HG03565 (cell line): ENCODE data around the gene WNK2.

Experiments used
- ATAC-seq: cut with Tn5 transposase; IDR thresholded peaks from one replicate; pipeline ENCODE4 v1.9.1; 2021; ENCODE audit warnings: mild to moderate bottlenecking, moderate library complexity; ENCODE audit not compliant: unreplicated experiment

The WNK2 gene

DNA sequence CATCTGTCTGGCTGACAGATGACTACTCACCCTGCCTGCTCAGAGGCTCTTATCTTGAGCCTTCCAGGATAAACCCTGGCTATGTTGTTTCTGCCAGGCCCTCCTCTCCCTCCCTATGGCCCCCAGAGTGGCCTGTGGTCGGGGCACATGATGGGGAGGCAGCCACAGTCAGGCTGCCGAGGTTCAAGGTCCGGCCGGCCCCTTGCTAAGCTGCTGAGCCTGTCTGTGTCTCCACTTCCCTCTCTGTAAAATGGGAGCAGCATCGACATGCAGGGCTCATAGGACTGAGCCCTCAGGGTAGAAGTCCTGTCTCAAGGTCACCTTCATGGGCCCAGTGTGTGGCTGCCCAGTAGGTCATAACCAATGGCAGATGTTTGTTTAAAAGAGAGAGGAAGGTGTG lies 28.5 kb downstream of the WNK2 start:
- no peak for ATAC-seq

DNA sequence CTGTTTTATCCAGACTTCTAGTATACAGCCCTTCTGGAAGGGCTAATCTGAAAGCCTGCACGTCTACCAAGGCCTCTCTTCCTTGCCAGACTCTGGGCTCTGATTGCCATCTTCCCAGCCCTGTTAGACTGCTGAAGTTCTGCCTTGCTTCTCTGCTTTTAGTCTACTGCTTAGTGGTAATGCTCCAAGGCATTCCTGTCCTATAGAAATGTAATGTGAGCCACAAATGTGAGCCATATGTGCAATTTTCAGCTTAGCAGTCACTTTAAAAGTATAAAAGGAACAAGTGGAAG lies 32.1 kb downstream of the WNK2 start:
- ATAC-seq: no peak

DNA sequence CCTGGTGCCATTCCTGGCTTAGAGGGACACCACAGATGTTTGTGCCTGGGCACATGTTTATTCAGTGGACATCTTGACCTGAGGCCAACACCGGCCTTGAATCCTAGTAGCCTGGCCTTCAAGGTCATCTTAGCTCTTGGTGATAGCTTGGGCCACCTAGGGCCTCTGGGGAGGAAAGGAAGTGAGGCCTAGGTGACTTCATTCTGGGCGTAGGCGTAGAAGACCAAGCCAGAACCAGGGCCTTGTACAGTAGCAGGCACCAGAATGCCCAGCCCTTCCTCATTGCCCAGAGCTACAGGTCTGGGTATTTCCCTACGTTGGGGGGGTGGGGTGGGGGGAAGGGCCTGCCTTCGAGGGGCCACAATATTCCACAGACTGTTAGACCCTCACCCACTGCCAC lies 33.8 kb downstream of the WNK2 start:
- no peak for ATAC-seq

DNA sequence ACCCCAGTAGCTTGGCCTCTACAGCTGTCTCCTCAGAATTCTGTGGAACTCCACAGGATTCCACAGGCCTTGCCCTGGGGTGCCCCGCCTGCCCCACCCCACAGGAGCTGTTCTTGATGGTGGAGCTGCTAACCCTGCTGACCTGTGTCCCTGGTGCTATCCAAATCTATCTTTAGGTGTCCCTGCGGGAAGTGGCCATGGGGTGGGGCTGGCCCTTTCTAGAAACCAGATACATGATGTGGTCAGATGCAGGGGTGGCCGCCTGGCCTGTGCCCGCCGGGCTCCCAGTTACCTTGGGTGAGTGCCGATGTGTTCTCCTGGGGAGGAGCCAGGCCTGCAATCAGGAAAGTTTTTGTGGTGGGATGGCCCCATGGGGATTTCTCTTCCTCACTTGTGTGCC lies 34.2 kb downstream of the WNK2 start:
- ATAC-seq: no peak

DNA sequence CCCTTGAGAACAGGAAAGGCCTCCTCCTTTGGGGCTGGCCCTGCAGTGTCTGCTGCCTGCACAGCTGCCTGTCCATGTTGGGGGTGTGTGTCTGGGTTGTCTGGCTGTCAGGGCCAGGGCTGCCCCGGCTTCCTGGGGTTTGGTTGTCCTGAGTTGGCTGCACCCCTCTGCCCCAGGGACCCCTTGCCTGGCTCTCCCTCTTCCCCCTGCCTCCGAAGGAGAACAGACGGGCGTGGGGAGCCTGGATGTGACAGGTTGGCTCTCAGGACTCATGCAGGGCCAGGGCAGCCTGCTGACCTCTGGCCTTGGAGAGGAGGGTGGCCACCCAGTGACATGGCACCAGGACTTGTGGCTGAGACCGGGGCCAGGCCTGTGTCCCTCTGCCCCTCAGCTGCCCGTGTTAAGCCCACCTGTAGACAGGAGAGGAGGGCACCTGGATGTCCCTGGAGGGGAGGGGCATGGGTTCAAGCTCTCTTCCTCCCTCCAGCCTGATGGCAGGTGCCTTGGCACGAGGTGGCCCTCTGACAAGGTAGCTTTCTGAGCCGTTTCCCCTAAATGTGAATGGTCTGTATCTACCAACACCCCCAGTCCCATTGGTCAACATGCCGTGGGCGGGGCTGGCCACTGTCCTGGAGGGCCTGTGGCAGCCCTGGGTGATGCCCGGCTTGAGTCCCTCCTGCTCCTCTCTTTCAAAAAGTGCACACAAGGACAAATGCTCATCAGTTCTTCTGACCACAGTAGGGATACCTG lies 34.9 kb downstream of the WNK2 start:
- no peak for ATAC-seq

DNA sequence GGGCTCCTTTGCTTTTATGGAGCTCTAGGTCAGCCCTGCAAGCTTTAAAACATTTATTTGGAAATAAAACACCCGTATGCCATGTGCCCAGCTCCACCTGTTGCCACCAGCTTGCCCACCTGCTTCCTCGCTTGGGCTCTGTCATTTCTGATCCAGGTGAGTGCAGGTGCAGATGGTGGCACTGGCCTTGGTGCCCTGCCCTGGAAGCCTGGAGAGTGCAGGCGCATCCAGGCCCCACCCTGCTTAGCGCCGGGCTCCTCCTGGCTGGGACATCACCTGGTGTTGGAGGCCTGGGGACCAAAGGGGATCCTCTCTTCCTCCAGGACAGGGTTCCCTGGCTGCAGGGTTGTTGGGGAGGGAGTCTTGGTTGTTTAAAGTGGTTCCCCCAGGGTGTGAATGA lies 35.8 kb downstream of the WNK2 start:
- no peak for ATAC-seq

DNA sequence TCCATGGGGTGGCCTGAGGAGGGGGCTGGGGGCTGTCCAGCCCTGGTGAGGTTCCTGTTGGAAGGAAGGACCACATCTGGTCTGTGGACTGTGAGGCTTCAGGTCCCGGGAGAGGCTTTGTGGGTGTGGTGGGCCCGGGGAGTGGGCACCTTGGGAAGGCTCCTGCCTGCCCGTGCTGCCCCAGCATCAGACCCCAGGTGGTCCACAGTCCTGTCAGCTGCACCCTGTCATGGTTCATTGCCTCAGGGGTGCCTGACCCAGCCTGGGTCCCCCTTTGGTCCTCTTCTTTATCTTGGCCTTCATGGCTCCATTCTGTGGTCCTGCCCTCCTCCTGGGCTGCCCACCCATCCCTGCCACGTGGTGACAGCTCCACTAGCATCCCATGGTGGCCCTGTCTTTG lies 36.7 kb downstream of the WNK2 start:
- ATAC-seq: no peak

DNA sequence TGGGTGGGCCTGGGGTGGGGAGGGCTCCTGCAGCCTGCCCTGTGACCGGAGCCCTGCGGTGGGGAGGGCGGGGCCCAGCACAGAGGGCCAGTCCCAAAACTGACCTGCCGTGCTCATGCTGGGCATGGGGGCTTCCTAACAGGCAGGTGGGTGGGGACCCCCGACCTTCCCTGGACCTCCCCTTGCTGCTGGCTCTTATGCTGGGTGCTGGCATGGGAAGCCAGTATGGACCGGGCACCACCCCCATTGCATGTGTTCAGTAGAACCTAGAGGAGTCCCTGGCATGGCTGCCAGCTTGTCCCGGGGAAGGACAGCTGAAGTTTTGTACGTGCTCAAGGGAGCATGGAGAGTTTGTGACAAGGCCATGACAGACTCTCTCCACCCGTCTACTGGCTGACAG lies 37.1 kb downstream of the WNK2 start:
- no peak for ATAC-seq

DNA sequence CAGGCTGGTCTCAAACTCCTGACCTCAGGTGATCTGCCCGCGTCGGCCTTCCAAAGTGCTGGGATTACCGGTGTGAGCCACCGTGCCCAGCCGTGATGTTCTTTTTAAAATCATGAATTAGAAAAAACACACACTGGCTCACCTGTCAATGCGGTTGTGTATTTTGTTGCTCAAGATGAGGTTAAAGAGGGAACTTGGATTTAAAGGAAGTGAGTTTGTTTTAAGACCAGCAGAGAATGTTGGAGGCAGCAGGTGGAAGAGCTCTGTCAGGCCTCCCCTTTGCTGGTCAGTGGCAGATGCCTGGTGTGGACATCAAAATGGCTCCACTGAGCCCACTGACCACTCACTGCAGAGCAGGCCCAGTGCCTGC lies 38.9 kb downstream of the WNK2 start:
- no peak for ATAC-seq

DNA sequence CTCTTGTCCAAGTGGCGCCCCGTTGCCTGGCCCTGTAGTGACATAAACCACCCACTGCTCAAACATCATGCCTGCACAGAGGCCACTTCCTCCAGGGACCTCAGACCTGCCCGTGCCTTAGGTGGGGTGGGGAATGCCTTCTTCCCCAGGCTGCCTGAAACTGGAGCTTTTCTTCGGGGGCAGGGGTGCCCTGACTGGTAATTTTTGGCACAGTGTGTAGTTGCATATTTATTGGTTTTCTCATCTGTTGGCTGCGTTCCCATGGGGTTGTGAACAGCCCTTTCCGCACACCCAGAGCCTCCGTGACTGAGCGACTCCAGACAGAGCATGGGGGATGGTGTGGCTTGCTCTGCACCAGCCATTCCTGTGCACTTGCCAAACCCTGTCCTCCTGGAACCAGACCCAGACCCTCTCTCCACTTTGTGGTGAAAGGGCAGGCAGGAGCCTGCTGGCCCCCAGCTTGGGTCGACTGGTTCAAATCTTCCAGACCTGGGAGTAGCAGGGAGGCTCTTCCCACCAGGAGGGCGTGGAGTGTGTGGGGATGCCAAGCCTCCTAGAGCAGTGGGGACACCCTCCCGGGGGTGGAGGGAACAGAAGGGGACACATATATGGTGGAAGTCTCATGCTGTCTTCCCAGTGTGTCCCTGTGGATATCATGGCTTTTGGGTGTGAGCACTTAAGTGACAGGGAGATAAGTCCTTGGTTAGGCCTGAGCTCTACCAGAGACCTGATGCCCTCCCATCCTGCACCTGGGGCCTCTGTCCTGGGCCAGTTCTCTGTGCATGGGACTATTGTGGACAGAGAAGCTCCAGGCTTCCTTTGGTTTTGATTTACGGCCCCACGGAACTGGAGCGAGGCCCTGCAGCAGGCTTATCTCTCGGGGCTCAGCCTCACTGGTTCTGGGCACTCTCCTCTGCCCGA lies 39.6 kb downstream of the WNK2 start:
- ATAC-seq: no peak

DNA sequence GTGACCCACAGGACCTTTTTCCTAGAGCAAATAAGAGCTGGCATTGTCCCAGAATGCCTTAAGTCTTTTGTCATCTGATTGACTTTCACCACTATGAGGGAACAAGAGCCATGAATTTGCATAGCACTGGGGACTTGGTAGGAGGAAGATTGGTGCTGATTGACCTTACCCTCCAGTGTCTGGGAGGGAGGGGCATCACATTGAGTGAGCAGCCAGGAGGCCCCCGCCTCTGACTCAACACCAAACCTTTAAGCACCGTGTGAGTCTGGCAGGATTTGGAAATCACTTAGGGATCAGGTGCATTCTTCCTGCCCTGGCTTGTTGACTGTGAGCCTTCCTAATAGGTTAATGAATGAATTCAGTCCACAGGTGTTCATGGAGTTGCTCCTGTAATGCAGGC lies 40.7 kb downstream of the WNK2 start:
- no peak for ATAC-seq

DNA sequence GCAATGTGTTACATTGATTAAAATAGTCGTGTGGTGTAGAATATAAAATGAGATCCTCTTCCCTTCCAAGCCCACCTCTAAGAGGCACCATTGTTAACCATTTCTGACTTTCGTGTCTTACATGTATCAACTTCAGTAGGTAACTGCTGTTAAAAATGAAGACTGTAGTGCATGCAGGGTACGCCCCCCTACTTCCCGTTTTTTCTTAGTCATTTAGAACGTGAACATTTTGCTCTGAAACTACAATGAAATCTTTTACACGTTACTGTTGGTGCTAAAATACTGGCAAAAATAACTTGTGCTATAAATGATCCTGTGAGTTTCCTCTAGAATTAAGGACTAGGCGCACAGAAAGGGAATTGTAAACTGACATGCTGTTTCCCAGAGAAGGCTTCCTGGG lies 41.5 kb downstream of the WNK2 start:
- ATAC-seq: no peak

DNA sequence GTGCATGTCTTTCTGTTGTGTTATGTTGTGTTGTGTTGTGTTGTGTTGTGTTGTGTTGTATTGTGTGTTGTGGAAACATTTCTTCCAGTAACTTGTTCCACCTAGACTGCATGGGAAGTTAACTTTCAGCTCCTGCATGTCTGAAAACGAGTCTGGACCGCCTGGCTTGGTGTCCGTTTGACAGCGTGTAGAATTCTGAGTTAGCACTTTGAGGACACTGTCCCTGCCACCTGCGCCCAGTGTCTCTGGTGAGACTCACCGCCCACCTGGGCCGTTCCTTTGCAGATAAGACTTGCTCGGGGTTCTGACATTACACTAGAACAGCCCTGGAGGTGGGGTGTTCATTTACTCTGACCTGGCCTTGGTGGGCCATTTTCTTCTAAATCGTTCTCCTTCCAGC lies 42.0 kb downstream of the WNK2 start:
- no peak for ATAC-seq

DNA sequence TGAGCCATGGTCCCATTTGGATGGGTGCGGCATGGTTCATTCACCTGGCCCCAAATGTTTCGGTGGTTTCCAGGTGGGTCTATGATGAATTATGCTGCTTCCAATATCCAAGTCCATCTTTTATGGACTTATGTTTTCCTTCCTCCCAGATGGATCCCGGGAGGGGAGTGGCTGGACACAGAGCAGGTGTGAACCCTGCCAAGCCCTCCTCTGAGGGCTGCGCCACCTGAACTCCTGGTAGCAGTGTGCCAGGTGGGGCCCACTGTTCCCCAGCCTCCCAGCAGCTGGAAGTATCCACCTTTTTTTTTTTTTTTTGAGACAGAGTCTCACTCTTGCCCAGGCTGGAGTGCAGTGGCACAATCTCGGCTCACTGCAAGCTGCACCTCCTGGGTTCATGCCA lies 42.9 kb downstream of the WNK2 start:
- no peak for ATAC-seq

DNA sequence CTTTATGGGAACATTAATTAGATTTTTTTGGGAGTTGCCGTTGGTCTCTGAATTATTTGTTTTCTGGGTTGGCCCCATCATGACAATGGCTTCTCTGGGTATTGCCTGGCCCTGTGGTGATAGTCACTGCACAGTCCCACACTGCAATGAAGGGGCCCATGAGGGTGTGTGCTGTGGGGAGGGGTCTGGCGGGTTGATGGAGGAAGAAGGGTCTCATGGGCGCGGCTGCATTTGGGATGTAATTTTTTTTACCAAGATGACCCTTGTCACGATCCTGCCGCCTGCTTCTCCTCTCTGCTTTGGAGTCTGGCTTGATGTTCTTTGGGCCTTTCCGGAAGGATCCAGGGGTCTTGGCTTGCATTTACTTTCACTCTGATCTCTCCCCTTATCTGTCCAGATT lies 44.1 kb downstream of the WNK2 start:
- no peak for ATAC-seq

DNA sequence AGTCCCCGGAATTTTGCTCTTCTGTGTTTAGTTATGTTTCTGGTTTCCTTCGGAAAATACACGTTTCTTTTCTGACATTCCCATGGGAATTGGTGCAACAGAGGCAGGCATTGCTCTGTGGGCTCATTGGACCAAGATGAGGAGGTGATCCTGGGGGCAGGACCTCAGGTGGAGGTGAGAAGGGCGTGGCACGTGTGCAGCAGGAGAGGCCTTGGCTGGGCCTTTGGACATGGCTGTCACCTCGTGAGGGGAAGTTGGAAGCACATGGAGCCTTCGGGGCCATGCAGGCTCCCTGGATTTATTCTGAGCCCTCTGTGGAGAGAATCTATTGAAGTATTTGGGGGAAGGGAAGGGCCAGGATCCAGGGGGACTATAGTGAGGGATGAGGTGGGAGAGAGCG lies 44.5 kb downstream of the WNK2 start:
- no peak for ATAC-seq

DNA sequence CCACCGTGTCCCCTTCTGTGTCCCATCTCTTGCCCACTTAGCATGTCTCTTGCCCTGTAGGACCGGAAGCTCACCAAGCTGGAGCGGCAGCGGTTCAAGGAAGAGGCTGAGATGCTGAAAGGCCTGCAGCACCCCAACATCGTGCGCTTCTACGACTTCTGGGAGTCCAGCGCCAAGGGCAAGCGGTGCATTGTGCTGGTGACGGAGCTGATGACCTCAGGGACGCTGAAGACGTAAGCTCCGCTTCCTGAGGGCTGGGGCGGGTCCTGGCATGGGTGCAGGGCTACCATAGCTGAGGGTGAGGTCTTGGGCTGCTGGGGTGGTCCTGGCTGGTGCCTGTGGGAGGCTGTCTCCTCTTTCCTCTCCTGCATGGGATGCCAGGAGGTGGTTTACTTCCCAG lies 45.7 kb downstream of the WNK2 start:
- no peak for ATAC-seq

DNA sequence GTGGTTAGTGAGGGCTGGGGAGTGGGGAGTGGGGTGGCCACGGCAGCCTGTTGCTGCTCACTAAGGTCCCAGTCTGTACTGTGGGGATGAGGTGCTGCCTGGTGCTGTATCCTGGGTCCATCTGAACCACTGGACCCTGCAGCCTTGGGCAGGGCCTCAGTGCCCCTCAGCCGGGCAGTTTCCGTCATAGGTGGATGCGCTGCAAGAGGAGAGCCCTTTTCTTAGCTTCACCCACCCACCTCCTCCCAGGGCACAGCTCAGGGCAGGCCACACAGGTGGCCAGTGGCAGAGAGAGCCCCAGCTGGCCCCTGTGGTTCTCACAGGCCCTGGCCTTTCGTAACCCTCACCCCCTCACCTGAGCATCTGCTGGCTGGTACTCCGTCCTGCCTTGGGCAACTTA lies 46.2 kb downstream of the WNK2 start:
- ATAC-seq: no peak

DNA sequence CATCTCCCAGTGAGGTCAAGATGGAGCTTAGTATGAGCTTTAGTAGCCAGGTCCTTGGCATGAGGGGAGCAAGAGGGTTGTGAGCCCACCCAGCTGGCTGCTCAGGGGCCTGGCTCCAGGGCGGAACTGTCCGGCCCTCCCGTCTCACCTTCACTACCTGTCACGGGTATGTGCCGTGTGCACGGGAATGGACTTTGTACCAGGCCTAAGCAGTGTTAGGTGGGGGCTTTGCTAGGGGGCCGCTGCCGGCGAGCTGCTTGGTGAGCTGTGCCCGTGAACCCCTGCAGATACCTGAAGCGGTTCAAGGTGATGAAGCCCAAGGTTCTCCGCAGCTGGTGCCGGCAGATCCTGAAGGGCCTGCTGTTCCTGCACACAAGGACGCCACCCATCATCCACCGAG lies 46.7 kb downstream of the WNK2 start:
- ATAC-seq: no peak

DNA sequence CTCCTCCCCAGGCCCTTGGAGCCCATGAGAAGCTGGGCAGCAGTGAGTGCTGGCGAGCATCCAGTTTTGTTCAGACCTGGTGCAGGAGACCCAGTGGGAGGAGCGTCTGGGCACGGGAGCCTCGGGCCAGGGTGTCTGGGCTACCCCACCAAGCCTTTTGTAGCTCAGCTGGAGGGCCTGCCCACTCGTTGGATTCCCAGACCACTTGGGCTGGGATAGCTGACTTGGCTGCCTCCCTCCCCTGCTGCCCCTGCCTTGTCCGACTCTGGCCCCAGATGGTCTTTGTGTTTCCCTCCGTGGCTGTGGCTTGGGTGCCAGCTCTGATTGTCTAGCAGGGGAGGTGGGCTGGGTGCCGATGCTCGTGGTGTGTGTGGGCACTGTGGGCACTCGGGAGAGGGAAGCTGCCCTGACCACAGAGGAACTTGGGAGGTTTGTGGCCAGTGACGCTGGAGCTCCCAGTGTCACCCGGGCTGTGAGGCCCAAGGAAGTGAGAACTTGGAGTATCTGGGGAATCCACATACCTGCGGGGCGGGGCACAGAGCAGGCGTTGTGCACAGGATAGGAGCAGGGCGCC lies 47.3 kb downstream of the WNK2 start:
- no peak for ATAC-seq

DNA sequence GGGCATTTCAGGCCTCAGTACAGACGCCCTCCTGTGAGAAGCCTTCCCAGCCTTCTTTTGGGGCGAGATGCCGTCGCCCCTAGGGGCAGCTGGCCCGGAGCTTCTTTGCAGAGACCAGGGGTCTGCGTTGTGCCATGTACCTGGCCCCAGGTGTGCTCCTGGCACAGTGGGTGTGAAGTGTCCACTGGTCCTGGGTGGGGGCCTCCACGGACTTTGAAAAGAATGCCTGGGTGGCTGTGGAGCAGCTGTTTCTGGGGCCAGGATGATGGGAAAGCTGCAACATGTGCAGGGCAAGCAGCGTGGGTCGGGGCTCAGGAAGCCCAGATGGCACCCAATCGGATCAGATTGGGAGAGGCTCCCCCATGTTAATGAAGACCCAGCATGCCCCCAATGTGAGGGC lies 47.8 kb downstream of the WNK2 start:
- no peak for ATAC-seq

DNA sequence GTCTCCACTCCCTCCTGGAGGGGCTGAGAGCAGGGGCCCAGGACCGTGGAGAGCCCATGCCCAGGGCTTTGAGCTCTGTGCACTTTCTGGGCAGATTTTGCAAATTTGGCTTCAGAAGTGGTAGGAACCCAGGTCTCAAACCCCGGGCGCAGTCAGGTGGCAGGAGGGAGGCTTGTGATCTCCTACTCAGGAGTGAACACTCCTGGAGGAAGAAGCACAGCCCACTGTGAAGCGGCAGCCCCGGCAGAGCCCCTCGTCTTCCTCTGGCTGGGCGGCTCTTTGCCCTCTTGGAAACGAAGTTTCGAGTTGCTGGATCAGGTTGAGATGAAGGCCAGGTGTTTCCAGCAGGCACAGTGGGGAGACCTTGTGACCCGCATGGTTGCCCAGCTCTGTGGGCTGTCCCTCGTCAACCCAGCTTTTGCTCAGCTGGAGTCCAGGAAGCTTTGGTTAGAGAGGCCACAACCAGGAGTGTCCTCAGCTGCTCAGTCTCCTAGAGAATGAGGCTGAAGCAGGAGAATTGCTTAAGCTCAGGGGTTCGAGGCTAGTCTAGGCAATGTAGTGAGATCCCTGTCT lies 48.5 kb downstream of the WNK2 start:
- ATAC-seq: no peak
